ENCODE results near the gene RBPMS2. TPM values are rescaled to one million over a fixed set of nuclear protein-coding genes. Genes with fewer than 3 reads are reported as not detected.

The RBPMS2 gene
- total RNA-seq, 2 donors from 2014 or later: 2.3 to 14.0 TPM

GRCh38 chr15:64713592-64713991 is 61.8 kb downstream of the RBPMS2 start:
- no peak overlapping the region for H3K4me3 ChIP-seq
- no peaks in the 10 kb centered on the region for H3K9me3 ChIP-seq
- H3K36me3 ChIP-seq: no peaks in the 10 kb centered on the region
- no peak for DNase-seq (ENCODE audit: low spot score)
- 86% methylated on average over 6 of the region's 6 CpGs for WGBS
- no peaks in the 10 kb centered on the region for H3K27me3 ChIP-seq (replicated peaks; ENCODE audit: insufficient read depth)
- H3K27ac ChIP-seq: no peak overlapping the region
- H3K4me1 ChIP-seq (replicated peaks): no peaks in the 10 kb centered on the region
- TF ChIP-seq, protein P1, sequence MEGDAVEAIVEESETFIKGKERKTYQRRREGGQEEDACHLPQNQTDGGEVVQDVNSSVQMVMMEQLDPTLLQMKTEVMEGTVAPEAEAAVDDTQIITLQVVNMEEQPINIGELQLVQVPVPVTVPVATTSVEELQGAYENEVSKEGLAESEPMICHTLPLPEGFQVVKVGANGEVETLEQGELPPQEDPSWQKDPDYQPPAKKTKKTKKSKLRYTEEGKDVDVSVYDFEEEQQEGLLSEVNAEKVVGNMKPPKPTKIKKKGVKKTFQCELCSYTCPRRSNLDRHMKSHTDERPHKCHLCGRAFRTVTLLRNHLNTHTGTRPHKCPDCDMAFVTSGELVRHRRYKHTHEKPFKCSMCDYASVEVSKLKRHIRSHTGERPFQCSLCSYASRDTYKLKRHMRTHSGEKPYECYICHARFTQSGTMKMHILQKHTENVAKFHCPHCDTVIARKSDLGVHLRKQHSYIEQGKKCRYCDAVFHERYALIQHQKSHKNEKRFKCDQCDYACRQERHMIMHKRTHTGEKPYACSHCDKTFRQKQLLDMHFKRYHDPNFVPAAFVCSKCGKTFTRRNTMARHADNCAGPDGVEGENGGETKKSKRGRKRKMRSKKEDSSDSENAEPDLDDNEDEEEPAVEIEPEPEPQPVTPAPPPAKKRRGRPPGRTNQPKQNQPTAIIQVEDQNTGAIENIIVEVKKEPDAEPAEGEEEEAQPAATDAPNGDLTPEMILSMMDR (IDR thresholded peaks at IDR 0.05): no peak
- TF ChIP-seq POLR2AphosphoS5 (IDR thresholded peaks at IDR 0.05) (no peak), POLR2A (IDR thresholded peaks at IDR 0.05) (no peak)
- intact Hi-C loops (cut with DNase I): no loop called here

- H3K36me3 ChIP-seq: no peaks in the 10 kb centered on the region
- no peak overlapping the region for H3K27ac ChIP-seq
- H3K4me3 ChIP-seq: no peak overlapping the region
- no peak for DNase-seq (ENCODE audit: low spot score)
- H3K27me3 ChIP-seq (replicated peaks; ENCODE audit: insufficient read depth): no peaks in the 10 kb centered on the region
- intact Hi-C loops (cut with DNase I): no loop called here
- H3K9me3 ChIP-seq: no peaks in the 10 kb centered on the region
- WGBS: 90% methylated on average over 2 of the region's 2 CpGs
- no peaks in the 10 kb centered on the region for H3K4me1 ChIP-seq (replicated peaks)
- TF ChIP-seq POLR2AphosphoS5 (IDR thresholded peaks at IDR 0.05) (no peak), POLR2A (IDR thresholded peaks at IDR 0.05) (no peak)
- TF ChIP-seq, protein P1 (IDR thresholded peaks at IDR 0.05): no peak
Observed at GRCh38 chr15:64712353-64712752, 63.0 kb downstream of the RBPMS2 start.

GRCh38 chr15:64710676-64711428 is 64.5 kb downstream of the RBPMS2 start:
- WGBS: 87% methylated on average over 7 of the region's 7 CpGs
- no peaks in the 10 kb centered on the region for H3K27me3 ChIP-seq (replicated peaks; ENCODE audit: insufficient read depth)
- intact Hi-C loops (cut with DNase I): no loop called here

GRCh38 chr15:64706011-64706911 is 69.1 kb downstream of the RBPMS2 start:
- H3K9me3 ChIP-seq: no peaks in the 10 kb centered on the region
- no peak for TF ChIP-seq POLR2AphosphoS5 (IDR thresholded peaks at IDR 0.05)
- TF ChIP-seq, protein P1 (IDR thresholded peaks at IDR 0.05): no peak
- TF ChIP-seq POLR2A (IDR thresholded peaks at IDR 0.05): no peak
- WGBS: 86% methylated on average over 10 of the region's 10 CpGs
- intact Hi-C loops (cut with DNase I): no loop called here
- H3K27ac ChIP-seq: no peak overlapping the region
- H3K4me3 ChIP-seq: no peak overlapping the region
- H3K4me1 ChIP-seq (replicated peaks): peaks cover 6% of the 10 kb centered on the region
- H3K36me3 ChIP-seq: no peaks in the 10 kb centered on the region
- no peak for DNase-seq (ENCODE audit: low spot score)
- H3K27me3 ChIP-seq (replicated peaks; ENCODE audit: insufficient read depth): no peaks in the 10 kb centered on the region

More at GRCh38 chr15:64710676-64711428, 64.5 kb downstream of the RBPMS2 start:
- no peaks in the 10 kb centered on the region for H3K4me1 ChIP-seq (replicated peaks)
- H3K36me3 ChIP-seq: no peaks in the 10 kb centered on the region
- H3K27ac ChIP-seq: no peak overlapping the region
- no peak overlapping the region for H3K4me3 ChIP-seq
- no peak for DNase-seq (ENCODE audit: low spot score)
- no peaks in the 10 kb centered on the region for H3K9me3 ChIP-seq
- TF ChIP-seq, protein P1 (IDR thresholded peaks at IDR 0.05): no peak
- TF ChIP-seq POLR2AphosphoS5 (IDR thresholded peaks at IDR 0.05) (no peak), POLR2A (IDR thresholded peaks at IDR 0.05) (no peak)

Measured in prostate gland (tissue), 2 donors.